Activated CD4-positive, alpha-beta T cell treated with anti-CD3 and anti-CD28 coated beads, Interleukin-2, amount 50 U/mL, for 24 hours (primary cell): Measurements from ENCODE around the gene BYSL.

Source experiments
- DNase-seq, 2 donors: peaks; one replicate each; pipeline ENCODE4 v3.0.0-alpha.2; 2020; ENCODE audit warnings: low read depth in 1 of 2, low spot score in 1 of 2

BYSL gene

GRCh38 chr6:41920921-41921711 is at the start of gene BYSL, which contains the start of gene MED20:
Gene BYSL, plus strand, starts transcription at chr6:41921499. Its CDS starts 64 bp downstream, at chr6:41921563.
Gene MED20, minus strand, starts transcription at chr6:41921139. Its CDS starts 121 bp downstream, at chr6:41921018.
- peak; percentile 91 to 96 for DNase-seq

- DNase-seq = no peak
These were observed 49.6 kb upstream of the BYSL start for GRCh38 chr6:41871691-41872090.

- no peak for DNase-seq
These were observed 49.2 kb upstream of the BYSL start for GRCh38 chr6:41872147-41872546.

- no peak for DNase-seq
These were observed 46.6 kb upstream of the BYSL start for GRCh38 chr6:41874741-41875140.

- DNase-seq = no peak
These were observed 44.1 kb upstream of the BYSL start for GRCh38 chr6:41877051-41877680.

- no peak for DNase-seq
These were observed 43.1 kb upstream of the BYSL start for GRCh38 chr6:41878246-41878645.

GRCh38 chr6:41878961-41879405 is 42.3 kb upstream of the BYSL start:
- no peak for DNase-seq

- DNase-seq = no peak
These were observed 39.8 kb upstream of the BYSL start for GRCh38 chr6:41881506-41881905.

- no peak for DNase-seq
These were observed 36.3 kb upstream of the BYSL start for GRCh38 chr6:41884957-41885356.

GRCh38 chr6:41885930-41886329 is 35.4 kb upstream of the BYSL start:
- DNase-seq = no peak

GRCh38 chr6:41887331-41887751 is 34.0 kb upstream of the BYSL start:
- DNase-seq = no peak

GRCh38 chr6:41892921-41893564 is 28.3 kb upstream of the BYSL start:
- DNase-seq = no peak

- peak in 1 of 2 donors; percentile 21 for DNase-seq
These were observed 26.7 kb upstream of the BYSL start for GRCh38 chr6:41894366-41895299.

GRCh38 chr6:41895300-41896233 is 25.7 kb upstream of the BYSL start, which contains the start of gene USP49:
Gene USP49, minus strand, starts transcription at chr6:41895375. Its CDS starts 88,392 bp downstream, at chr6:41806983.
- DNase-seq = peak; percentile 86 to 89

- no peak for DNase-seq
These were observed 25.0 kb upstream of the BYSL start for GRCh38 chr6:41896281-41896680.

GRCh38 chr6:41900861-41901260 is 20.4 kb upstream of the BYSL start:
- DNase-seq = no peak

- DNase-seq = peak; percentile 5 to 59
These were observed 19.3 kb upstream of the BYSL start for GRCh38 chr6:41901882-41902519.

- no peak for DNase-seq
These were observed 11.6 kb upstream of the BYSL start for GRCh38 chr6:41909727-41910126.

- no peak for DNase-seq
These were observed 7.0 kb upstream of the BYSL start for GRCh38 chr6:41914343-41914742.
